GM23248 (cell line): Measurements from ENCODE around the gene APOD. TPM values are rescaled to one million over a fixed set of nuclear protein-coding genes. Genes with fewer than 3 reads are reported as not detected.

ENCODE experiments used
- DNase-seq: peaks from one replicate; pipeline ENCODE4 v3.0.0-alpha.2; 2015
- H2AFZ ChIP-seq: fragments of 200-600 bp; sonication (generic); 2 replicates; pipeline ENCODE4 v1.6.1; 2016; ENCODE audit warnings: antibody characterized with exemption
- H3F3A ChIP-seq: fragments of 200-600 bp; sonication (generic); 2 replicates; pipeline ENCODE4 v1.6.1; 2016; ENCODE audit warnings: mild to moderate bottlenecking, antibody characterized with exemption, mixed run types; ENCODE audit not compliant: insufficient read depth
- H3K27ac ChIP-seq: fragments of 200-600 bp; sonication (generic); 2 replicates; pipeline ENCODE4 v1.5.1; 2016; ENCODE audit warnings: mild to moderate bottlenecking
- H3K27me3 ChIP-seq: fragments of 200-600 bp; sonication (generic); replicated peaks from 2 replicates; pipeline ENCODE4 v1.6.1; 2016; ENCODE audit warnings: mild to moderate bottlenecking; ENCODE audit not compliant: insufficient read depth
- H3K36me3 ChIP-seq: fragments of 200-600 bp; sonication (generic); 2 replicates; pipeline ENCODE4 v1.6.1; 2016; ENCODE audit warnings: low read depth, mild to moderate bottlenecking
- H3K4me1 ChIP-seq: fragments of 200-600 bp; sonication (generic); 2 replicates; pipeline ENCODE4 v1.6.1; 2016; ENCODE audit warnings: mild to moderate bottlenecking; ENCODE audit not compliant: insufficient read depth
- H3K4me2 ChIP-seq: fragments of 200-600 bp; sonication (generic); one replicate; pipeline ENCODE4 v1.6.1; 2016; ENCODE audit warnings: mild to moderate bottlenecking; ENCODE audit not compliant: unreplicated experiment
- H3K4me3 ChIP-seq: fragments of 200-600 bp; sonication (generic); 2 replicates; pipeline ENCODE4 v1.5.1; 2016; ENCODE audit warnings: mild to moderate bottlenecking
- H3K79me2 ChIP-seq: fragments of 200-600 bp; sonication (generic); 2 replicates; pipeline ENCODE4 v1.6.1; 2016; ENCODE audit warnings: mild to moderate bottlenecking; ENCODE audit not compliant: insufficient read depth
- H3K9ac ChIP-seq: fragments of 200-600 bp; sonication (generic); 2 replicates; pipeline ENCODE4 v1.6.1; 2016; ENCODE audit warnings: mild to moderate bottlenecking
- H3K9me2 ChIP-seq: fragments of 200-600 bp; sonication (generic); 2 replicates; pipeline ENCODE4 v1.6.1; 2016; ENCODE audit warnings: mixed run types, mild to moderate bottlenecking, moderate library complexity; ENCODE audit not compliant: insufficient read depth
- H3K9me3 ChIP-seq: fragments of 200-600 bp; sonication (generic); one replicate; pipeline ENCODE4 v1.6.1; 2017; ENCODE audit warnings: low read depth
- H4K20me1 ChIP-seq: fragments of 200-600 bp; sonication (generic); 2 replicates; pipeline ENCODE4 v1.6.0; 2016; ENCODE audit not compliant: insufficient read depth
- EZH2 ChIP-seq: fragments of 200-600 bp; sonication (generic); IDR thresholded peaks from 2 replicates; pipeline ENCODE4 v1.6.1; 2018; ENCODE audit warnings: antibody characterized with exemption, mild to moderate bottlenecking; ENCODE audit not compliant: insufficient read depth, poor library complexity, severe bottlenecking
- EZH2phosphoT487 ChIP-seq: fragments of 200-600 bp; sonication (generic); IDR thresholded peaks from 2 replicates; pipeline ENCODE4 v1.6.1; 2018; ENCODE audit warnings: antibody characterized with exemption, moderate library complexity, mild to moderate bottlenecking, low read depth; ENCODE audit not compliant: insufficient read depth
- WGBS, 2 experiments: methylation state at CpG; one replicate each; pipeline ENCODE4 v1.1.6; 2015 to 2017; ENCODE audit warnings: low lambda C conversion rate in 2 of 2, low coverage in 1 of 2; ENCODE audit errors: missing lambda C conversion rate in 2 of 2; 5-methylcytosine and 5-hydroxymethylcytosine counted together
- in situ Hi-C: fragments of 300-500 bp; cut with MboI; formaldehyde crosslinking; loops from 2 replicates; pipeline ENCODE4 v1.15.0; 2020
- polyA plus RNA-seq: library from polyadenylated mRNA; unstranded; fragments of >200 nt; fragmentation: Nextera tagmentation; extraction: Ambion mirVana; gene quantifications from 2 replicates; pipeline ENCODE4 v1.2.1, GENCODE V29; 2016
- total RNA-seq: library from RNA; depleted of rRNA; stranded (reverse); fragments of >200 nt; shearing (Covaris generic); gene quantifications from 2 replicates; pipeline ENCODE4 v1.2.3, GENCODE V29; 2014

APOD gene
- total and polyA plus RNA-seq, 2 experiments from 2014 or later: 0.97 to 3.7 TPM

DNA sequence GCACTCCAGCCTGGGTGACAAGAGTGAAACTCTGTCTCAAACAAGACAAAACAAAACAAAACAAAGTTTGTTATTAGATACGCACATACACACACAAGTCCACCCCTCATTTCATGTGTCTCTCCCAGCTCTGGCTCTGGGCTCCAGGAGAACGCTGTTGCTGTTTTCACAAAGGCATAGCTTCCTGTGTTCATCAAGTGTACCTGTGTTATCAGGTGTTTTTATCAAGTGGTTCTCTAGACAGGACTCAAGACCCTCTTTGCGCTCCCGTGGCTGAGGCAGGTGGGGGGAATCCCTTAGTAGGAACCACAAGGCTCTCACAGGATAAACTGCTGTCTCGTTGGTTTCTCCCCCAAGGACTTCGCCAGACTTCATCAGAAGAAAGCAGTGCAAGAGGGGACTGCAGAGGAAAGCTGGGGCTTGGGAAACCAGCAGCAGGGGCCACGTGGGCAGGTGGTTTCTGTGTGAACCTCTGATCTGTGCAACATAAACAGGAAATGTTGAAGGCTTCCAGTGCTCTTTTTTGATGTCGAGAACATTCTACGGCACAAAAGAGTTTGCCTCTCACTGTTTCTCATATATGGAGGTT lies 33.7 kb downstream of the APOD start:
- DNase-seq: no peak
- Histone ChIP-seq H3K9me2 (no peaks in the 10 kb centered on the region), H3K9ac (no peak overlapping the region), H3K9me3 (no peaks in the 10 kb centered on the region), H3K4me2 (no peak overlapping the region), H3K4me3 (no peak overlapping the region), H3K27ac (no peak overlapping the region), H4K20me1 (no peaks in the 10 kb centered on the region), H3F3A (peaks cover 16% of the 10 kb centered on the region), H3K4me1 (peaks cover 18% of the 10 kb centered on the region), H3K27me3 (no peaks in the 10 kb centered on the region), H2AFZ (no peak overlapping the region), H3K36me3 (no peaks in the 10 kb centered on the region), H3K79me2 (no peaks in the 10 kb centered on the region)
- in situ Hi-C loops: no loop called here
- 67 to 77% methylated on average over 9 of the region's 9 CpGs for whole genome bisulfite sequencing, 2 experiments
- TF ChIP-seq EZH2phosphoT487 (no peak), EZH2 (no peak)

DNA sequence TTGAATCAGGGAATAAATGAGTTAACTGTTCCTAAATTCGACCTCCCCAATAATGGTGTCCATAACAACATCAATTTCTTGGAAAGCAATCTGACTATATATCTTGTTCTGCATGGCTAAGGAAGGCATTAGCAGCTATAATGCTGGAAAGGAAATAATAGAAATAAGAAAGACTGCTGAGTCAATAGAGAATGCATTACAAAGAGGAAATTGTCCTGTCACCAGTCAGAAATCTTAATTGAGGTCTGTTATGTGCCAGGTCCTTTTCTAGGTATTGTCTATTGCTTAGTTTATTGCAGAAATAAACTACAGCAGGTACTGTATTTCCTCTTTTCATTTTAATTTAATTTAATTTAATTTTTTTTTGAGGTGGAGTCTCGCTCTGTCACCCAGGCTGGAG lies 34.8 kb downstream of the APOD start:
- no peak overlapping the region for H3K27ac ChIP-seq
- WGBS, 2 experiments: 48 to 50% methylated on average over 2 of the region's 2 CpGs
- peaks cover 18% of the 10 kb centered on the region for H3K4me1 ChIP-seq
- H3K79me2 ChIP-seq: no peaks in the 10 kb centered on the region
- no peaks in the 10 kb centered on the region for H4K20me1 ChIP-seq
- no peaks in the 10 kb centered on the region for H3K27me3 ChIP-seq
- H3K9me3 ChIP-seq: no peaks in the 10 kb centered on the region
- no peak overlapping the region for H3K9ac ChIP-seq
- TF ChIP-seq EZH2phosphoT487 (no peak), EZH2 (no peak)
- no peak overlapping the region for H2AFZ ChIP-seq
- H3F3A ChIP-seq: peaks cover 16% of the 10 kb centered on the region
- no peaks in the 10 kb centered on the region for H3K9me2 ChIP-seq
- peak; percentile 20 for DNase-seq
- H3K36me3 ChIP-seq: no peaks in the 10 kb centered on the region
- H3K4me3 ChIP-seq: no peak overlapping the region
- no peak overlapping the region for H3K4me2 ChIP-seq
- in situ Hi-C loops: no loop called here

DNA sequence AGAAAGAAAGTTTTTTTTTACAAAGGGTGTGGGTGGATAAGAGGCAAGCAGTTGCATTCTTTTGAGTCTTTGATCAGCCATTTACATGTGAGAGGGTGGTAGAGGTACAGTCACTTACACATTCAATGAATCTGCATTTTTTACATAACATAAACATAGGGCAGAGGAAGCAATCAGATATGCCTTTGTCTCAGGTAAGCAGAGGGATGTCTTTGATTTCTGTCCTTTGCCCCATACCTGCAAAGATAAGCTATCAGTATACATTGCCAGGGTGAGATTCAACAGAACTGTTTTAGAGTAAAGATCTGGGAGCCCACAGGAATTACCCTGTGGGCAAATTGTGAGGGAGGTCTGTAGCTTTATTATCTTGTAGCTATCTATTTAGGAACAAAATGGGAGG lies 35.2 kb downstream of the APOD start:
- no peak for DNase-seq
- Histone ChIP-seq H3K4me1 (peaks cover 18% of the 10 kb centered on the region), H3K9me3 (no peaks in the 10 kb centered on the region), H3F3A (peaks cover 16% of the 10 kb centered on the region), H2AFZ (no peak overlapping the region), H3K4me3 (no peak overlapping the region), H3K9ac (no peak overlapping the region), H3K36me3 (no peaks in the 10 kb centered on the region), H3K9me2 (no peaks in the 10 kb centered on the region), H3K4me2 (no peak overlapping the region), H4K20me1 (no peaks in the 10 kb centered on the region), H3K79me2 (no peaks in the 10 kb centered on the region), H3K27ac (no peak overlapping the region), H3K27me3 (no peaks in the 10 kb centered on the region)
- in situ Hi-C loops: no loop called here
- TF ChIP-seq EZH2 (no peak), EZH2phosphoT487 (no peak)

DNA sequence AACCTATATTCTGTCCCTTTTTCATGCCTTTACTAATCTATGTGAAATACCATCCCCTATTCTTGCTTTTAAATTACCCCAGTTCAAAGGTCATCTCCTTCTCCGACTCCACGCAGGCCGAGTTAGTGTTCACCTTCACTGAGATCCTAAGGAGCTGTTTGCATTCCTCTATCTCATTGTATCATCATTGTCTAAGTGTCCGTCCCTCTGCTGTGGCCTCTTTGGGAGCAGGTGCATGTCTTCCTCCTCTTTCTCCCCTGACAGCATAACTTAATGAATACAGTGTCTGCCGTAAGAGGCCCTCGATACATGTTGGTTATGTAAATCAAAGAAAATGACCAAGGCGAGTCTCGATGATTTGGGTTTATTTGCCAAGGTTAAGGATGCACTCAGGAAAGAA lies 35.7 kb downstream of the APOD start:
- H3K36me3 ChIP-seq: no peaks in the 10 kb centered on the region
- DNase-seq: no peak
- no peak overlapping the region for H3K27ac ChIP-seq
- in situ Hi-C loops: no loop called here
- WGBS, 2 experiments: 60 to 66% methylated on average over 8 of the region's 8 CpGs
- no peaks in the 10 kb centered on the region for H3K79me2 ChIP-seq
- H3K4me3 ChIP-seq: no peak overlapping the region
- H3F3A ChIP-seq: peaks cover 16% of the 10 kb centered on the region
- no peak overlapping the region for H3K4me2 ChIP-seq
- H4K20me1 ChIP-seq: no peaks in the 10 kb centered on the region
- no peaks in the 10 kb centered on the region for H3K9me2 ChIP-seq
- H3K9me3 ChIP-seq: no peaks in the 10 kb centered on the region
- TF ChIP-seq EZH2: no peak
- no peak for TF ChIP-seq EZH2phosphoT487
- H3K4me1 ChIP-seq: peaks cover 18% of the 10 kb centered on the region
- H3K27me3 ChIP-seq: no peaks in the 10 kb centered on the region
- no peak overlapping the region for H3K9ac ChIP-seq
- H2AFZ ChIP-seq: no peak overlapping the region

DNA sequence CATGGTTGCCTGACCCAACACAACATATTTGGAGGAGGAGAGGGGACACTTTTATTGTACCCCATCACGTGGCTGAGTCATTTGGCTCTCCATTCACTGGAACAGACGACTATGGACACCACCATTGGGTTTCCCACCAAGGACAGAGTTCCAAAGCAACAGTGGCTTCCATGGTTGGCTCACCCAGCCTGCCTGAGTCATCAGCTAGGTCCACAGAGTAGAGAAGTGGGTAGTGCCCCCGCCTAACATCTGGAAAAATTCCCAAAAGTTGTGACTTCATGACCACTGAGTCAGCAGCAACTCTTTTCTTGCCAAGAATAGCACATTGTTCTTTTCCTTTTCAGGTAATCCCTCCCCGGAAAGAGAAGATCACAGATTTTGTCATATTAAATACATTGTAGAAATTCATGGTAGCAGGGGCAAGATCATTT lies 37.6 kb downstream of the APOD start:
- no peaks in the 10 kb centered on the region for H3K9me2 ChIP-seq
- H4K20me1 ChIP-seq: no peaks in the 10 kb centered on the region
- H3K4me2 ChIP-seq: peak overlapping the region; percentile 69
- TF ChIP-seq EZH2: no peak
- no peak for TF ChIP-seq EZH2phosphoT487
- peak overlapping the region; percentile 19; the same call in 1 of the 2 replicates for H2AFZ ChIP-seq
- H3K36me3 ChIP-seq: no peaks in the 10 kb centered on the region
- 2 to 6% methylated on average over 4 of the region's 4 CpGs for WGBS, 2 experiments
- in situ Hi-C loops: no loop called here
- H3K4me1 ChIP-seq: peaks cover 23% of the 10 kb centered on the region
- peak overlapping the region; percentile 7; the same call in 1 of the 2 replicates for H3K4me3 ChIP-seq
- no peaks in the 10 kb centered on the region for H3K9me3 ChIP-seq
- no peak overlapping the region for H3K9ac ChIP-seq
- peaks cover 17% of the 10 kb centered on the region for H3K79me2 ChIP-seq
- peak overlapping the region; percentile 16; the same call in 1 of the 2 replicates for H3K27ac ChIP-seq
- peak; percentile 96 for DNase-seq
- H3F3A ChIP-seq: peaks cover 25% of the 10 kb centered on the region
- no peaks in the 10 kb centered on the region for H3K27me3 ChIP-seq
